ENCODE measurements around the gene NUCB2. TPM values are rescaled to one million over a fixed set of nuclear protein-coding genes. Genes with fewer than 3 reads are reported as not detected.

NUCB2 gene
- total RNA-seq, 1 experiment from 2014 or later, result 60.7 TPM

DNA sequence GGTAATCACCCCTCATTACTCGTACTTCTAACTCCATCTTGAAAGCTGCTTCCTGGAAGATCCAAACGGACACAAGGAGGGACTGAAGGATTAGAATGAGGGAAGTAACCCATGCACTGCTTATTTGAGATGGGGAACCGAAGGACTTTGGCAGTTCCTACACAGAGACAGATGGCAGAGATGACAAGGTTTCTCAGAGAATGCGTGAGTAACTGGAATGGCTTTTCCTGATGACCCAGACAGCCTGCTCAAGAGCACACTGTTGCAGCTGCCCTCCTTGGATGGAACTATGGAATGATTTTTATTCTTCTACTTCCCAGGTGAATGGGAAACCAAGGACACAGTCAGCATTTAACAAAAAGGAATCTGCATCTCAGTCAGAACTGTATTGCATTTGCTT lies 104.6 kb downstream of the NUCB2 start:
- peak; percentile 55 for DNase-seq (ENCODE audit: low read depth)

Other genes with a start within 250 kb of the NUCB2 start
- gene RPS13, start 199.1 kb upstream of the NUCB2 start, total RNA-seq (2014; rRNA removed), result 674 and 904 TPM in 2 replicates
- 23.3 and 24.9 TPM in 2 replicates for gene PIK3C2A, start 68.8 kb upstream of the NUCB2 start, total RNA-seq (2014; rRNA removed)
- 2.0 TPM in 2 replicates for gene NCR3LG1, start 75.1 kb downstream of the NUCB2 start, total RNA-seq (2014; rRNA removed)
- gene KCNJ11, start 111.9 kb downstream of the NUCB2 start, total RNA-seq (2014; rRNA removed), result 0.11 and 0.13 TPM in 2 replicates
- not detected in 2 replicates for gene ABCC8, start 200.1 kb downstream of the NUCB2 start, total RNA-seq (2014; rRNA removed)